Testis (tissue), 2 donors: ENCODE data around the gene SPDL1.

Experiments used
- POLR2A ChIP-seq: fragments of 450-650 bp; IDR thresholded peaks from one replicate; pipeline ENCODE4 v1.6.1; 2017; ENCODE audit warnings: antibody characterized with exemption, mild to moderate bottlenecking, moderate library complexity
- TF ChIP-seq, protein P1 (sequence below), 3 experiments: fragments of 450-650 bp in 2 of 3; fragments of 200-600 bp in 1 of 3; sonication (generic) in 1 of 3; IDR thresholded peaks; one replicate each; pipeline ENCODE4 v1.5.1; 2016 to 2019; ENCODE audit warnings: antibody characterized with exemption in 3 of 3, mild to moderate bottlenecking in 2 of 3, moderate library complexity in 1 of 3

- TF ChIP-seq, protein P1, sequence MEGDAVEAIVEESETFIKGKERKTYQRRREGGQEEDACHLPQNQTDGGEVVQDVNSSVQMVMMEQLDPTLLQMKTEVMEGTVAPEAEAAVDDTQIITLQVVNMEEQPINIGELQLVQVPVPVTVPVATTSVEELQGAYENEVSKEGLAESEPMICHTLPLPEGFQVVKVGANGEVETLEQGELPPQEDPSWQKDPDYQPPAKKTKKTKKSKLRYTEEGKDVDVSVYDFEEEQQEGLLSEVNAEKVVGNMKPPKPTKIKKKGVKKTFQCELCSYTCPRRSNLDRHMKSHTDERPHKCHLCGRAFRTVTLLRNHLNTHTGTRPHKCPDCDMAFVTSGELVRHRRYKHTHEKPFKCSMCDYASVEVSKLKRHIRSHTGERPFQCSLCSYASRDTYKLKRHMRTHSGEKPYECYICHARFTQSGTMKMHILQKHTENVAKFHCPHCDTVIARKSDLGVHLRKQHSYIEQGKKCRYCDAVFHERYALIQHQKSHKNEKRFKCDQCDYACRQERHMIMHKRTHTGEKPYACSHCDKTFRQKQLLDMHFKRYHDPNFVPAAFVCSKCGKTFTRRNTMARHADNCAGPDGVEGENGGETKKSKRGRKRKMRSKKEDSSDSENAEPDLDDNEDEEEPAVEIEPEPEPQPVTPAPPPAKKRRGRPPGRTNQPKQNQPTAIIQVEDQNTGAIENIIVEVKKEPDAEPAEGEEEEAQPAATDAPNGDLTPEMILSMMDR (IDR thresholded peaks at IDR 0.05): no peak
- TF ChIP-seq POLR2A: no peak
Measured at GRCh38 chr5:169636477-169637084, 53.0 kb downstream of the SPDL1 start.
